Prostate gland (tissue), 2 donors: ENCODE data around the gene KCNJ2.

Experiments
- CTCF ChIP-seq, 4 experiments: fragments of 200-600 bp in 2 of 4; fragments of 450-650 bp in 2 of 4; sonication (generic) in 2 of 4; IDR thresholded peaks; 1 replicate in 3 of 4; 2 replicates in 1 of 4; pipeline ENCODE4 v1.5.1; 2016 to 2019; ENCODE audit warnings: antibody characterized with exemption in 4 of 4, mild to moderate bottlenecking in 2 of 4, moderate library complexity in 2 of 4
- POLR2A ChIP-seq: fragments of 450-650 bp; IDR thresholded peaks from one replicate; pipeline ENCODE4 v1.6.1; 2016; ENCODE audit warnings: antibody characterized with exemption, mild to moderate bottlenecking

DNA sequence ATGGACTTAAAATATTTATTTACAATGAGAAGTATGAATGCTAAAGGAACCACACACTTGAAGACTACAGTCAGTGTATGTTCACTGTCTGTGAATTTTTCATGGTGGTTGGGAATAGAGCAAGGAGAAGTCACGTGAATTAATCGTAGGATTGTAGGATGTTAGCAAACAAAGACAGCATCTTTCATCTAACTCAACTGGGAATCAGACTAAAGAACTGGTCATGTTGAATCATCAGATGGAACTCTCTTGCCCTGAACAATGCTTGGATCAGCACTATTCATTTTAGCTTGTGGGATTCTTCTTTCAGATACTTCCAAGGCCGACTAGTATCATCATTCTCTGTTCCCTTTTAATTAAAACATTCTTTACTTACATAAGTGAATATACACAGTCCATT lies 18.1 kb downstream of the KCNJ2 start:
- no peak for TF ChIP-seq POLR2A
- no peak for TF ChIP-seq CTCF (IDR thresholded peaks at IDR 0.05)
